Measurements from ENCODE around the gene ZNF608.

ZNF608 gene

DNA sequence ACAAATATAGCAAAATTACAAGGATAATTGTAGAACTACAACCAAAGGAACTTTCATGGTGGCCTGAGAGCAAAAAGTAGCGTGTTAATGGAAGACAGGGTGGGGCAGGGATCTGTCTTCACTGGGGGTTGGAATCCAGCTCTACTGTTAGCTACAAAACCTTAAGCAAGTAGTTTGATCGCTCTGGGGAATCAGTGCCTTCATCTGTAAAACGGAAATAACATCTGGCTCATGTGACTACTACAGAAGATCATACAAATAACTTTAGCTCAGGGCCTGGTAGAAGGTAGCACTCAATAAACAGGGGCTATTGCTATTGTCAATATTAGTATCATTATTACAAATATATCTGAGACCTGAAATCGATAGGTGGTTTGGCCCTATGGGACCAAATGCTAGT is 40.4 kb downstream of the ZNF608 start:
- no peak for ATAC-seq
- TF ChIP-seq ZFP3 (CRISPR knock-in tag; IDR thresholded peaks at IDR 0.05) (0 out of 2 replicates have a peak, but pooled peaks have one; percentile 35), PPARA (CRISPR knock-in tag; IDR thresholded peaks at IDR 0.05; ENCODE audit: borderline replicate concordance) (no peak), ESRRG (CRISPR knock-in tag; IDR thresholded peaks at IDR 0.05) (no peak), ZNF565 (CRISPR knock-in tag; conservative IDR thresholded peaks at IDR 0.05; ENCODE audit: low read depth) (no peak), OSR1 (CRISPR knock-in tag; IDR thresholded peaks at IDR 0.05) (no peak)
- TF ChIP-seq, protein P1, sequence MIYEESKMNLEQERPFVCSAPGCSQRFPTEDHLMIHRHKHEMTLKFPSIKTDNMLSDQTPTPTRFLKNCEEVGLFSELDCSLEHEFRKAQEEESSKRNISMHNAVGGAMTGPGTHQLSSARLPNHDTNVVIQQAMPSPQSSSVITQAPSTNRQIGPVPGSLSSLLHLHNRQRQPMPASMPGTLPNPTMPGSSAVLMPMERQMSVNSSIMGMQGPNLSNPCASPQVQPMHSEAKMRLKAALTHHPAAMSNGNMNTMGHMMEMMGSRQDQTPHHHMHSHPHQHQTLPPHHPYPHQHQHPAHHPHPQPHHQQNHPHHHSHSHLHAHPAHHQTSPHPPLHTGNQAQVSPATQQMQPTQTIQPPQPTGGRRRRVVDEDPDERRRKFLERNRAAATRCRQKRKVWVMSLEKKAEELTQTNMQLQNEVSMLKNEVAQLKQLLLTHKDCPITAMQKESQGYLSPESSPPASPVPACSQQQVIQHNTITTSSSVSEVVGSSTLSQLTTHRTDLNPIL (CRISPR knock-in tag; IDR thresholded peaks at IDR 0.05; ENCODE audit: low read depth) = no peak

DNA sequence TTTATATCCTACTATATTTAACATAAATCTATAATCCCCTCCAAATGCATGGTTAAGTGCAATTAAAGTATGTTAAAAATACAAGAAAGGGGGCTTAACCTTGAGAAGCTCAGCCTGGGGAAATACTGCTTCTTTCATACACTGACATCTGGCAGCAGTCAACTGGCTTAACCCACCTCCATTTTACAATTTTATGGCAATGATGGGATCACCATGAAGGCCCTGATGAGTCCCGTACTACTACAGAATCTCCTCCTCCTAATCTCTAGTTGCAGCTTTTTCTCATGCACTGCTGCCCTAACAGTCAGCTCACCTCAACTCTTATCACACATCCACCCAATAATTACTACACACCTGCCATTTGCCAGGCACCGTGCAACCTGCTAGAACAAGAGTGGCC is 40.9 kb downstream of the ZNF608 start:
- TF ChIP-seq RARB (CRISPR knock-in tag; IDR thresholded peaks at IDR 0.05) = no peak
- TF ChIP-seq, protein P2, sequence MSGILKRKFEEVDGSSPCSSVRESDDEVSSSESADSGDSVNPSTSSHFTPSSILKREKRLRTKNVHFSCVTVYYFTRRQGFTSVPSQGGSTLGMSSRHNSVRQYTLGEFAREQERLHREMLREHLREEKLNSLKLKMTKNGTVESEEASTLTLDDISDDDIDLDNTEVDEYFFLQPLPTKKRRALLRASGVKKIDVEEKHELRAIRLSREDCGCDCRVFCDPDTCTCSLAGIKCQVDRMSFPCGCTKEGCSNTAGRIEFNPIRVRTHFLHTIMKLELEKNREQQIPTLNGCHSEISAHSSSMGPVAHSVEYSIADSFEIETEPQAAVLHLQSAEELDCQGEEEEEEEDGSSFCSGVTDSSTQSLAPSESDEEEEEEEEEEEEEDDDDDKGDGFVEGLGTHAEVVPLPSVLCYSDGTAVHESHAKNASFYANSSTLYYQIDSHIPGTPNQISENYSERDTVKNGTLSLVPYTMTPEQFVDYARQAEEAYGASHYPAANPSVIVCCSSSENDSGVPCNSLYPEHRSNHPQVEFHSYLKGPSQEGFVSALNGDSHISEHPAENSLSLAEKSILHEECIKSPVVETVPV (CRISPR knock-in tag; IDR thresholded peaks at IDR 0.05) = no peak
- no peak for TF ChIP-seq BACH2 (CRISPR knock-in tag; IDR thresholded peaks at IDR 0.05; ENCODE audit: borderline replicate concordance)
- TF ChIP-seq ISL1 (CRISPR knock-in tag; IDR thresholded peaks at IDR 0.05) = no peak
- TF ChIP-seq OSR1 (CRISPR knock-in tag; IDR thresholded peaks at IDR 0.05) = no peak
- TF ChIP-seq ZC3H10 (CRISPR knock-in tag; IDR thresholded peaks at IDR 0.05) = no peak
- no peak for TF ChIP-seq ZNF70 (CRISPR knock-in tag; IDR thresholded peaks at IDR 0.05)
- TF ChIP-seq TCF4 (CRISPR knock-in tag; IDR thresholded peaks at IDR 0.05; ENCODE audit: borderline replicate concordance) = no peak
- no peak for TF ChIP-seq ZFP30 (CRISPR knock-in tag; IDR thresholded peaks at IDR 0.05)
- no peak for TF ChIP-seq PPARA (CRISPR knock-in tag; IDR thresholded peaks at IDR 0.05; ENCODE audit: borderline replicate concordance)
- no peak for TF ChIP-seq SNAI2 (CRISPR knock-in tag; IDR thresholded peaks at IDR 0.05)
- ATAC-seq = no peak

DNA sequence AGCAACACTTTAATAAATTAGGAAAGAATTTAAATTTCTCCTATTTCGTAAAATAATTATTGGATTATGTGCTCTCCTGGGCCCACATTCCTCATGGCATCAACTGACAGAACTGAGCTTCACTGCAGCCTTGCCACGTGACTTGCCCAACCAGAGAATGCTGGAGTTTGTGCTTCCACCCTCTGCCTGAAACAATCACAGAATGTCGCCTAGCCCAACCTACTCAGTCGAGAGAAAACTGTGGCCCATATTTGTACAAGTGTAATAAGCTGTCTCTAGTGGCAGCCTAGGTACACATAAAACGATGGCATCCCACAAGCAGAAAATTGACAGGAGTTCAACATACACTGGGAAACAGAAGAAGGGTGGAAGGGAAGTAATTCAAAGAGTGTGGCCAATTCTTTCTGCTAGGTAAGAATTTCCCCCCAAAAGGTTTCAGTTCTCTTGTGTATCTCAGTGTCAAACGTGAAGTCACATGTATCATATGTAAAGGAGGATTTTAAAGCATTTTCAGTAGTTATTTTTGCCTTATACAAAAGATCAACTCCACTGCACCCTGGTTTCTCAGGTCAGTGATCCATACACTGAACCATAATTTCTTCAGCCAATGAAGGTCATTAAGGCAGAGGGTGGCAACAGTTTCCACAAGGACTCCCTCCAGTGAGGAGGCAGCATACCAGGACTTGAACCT is 41.7 kb downstream of the ZNF608 start:
- no peak for ATAC-seq
- TF ChIP-seq PPARA (CRISPR knock-in tag; IDR thresholded peaks at IDR 0.05; ENCODE audit: borderline replicate concordance) (no peak), OSR1 (CRISPR knock-in tag; IDR thresholded peaks at IDR 0.05) (no peak), RARB (CRISPR knock-in tag; IDR thresholded peaks at IDR 0.05) (no peak), ZNF565 (CRISPR knock-in tag; conservative IDR thresholded peaks at IDR 0.05; ENCODE audit: low read depth) (no peak), ZFP30 (CRISPR knock-in tag; IDR thresholded peaks at IDR 0.05) (no peak), ESRRG (CRISPR knock-in tag; IDR thresholded peaks at IDR 0.05) (no peak), ARNTL (CRISPR knock-in tag; IDR thresholded peaks at IDR 0.05; ENCODE audit: borderline replicate concordance, low read depth) (no peak), GLIS3 (CRISPR knock-in tag; IDR thresholded peaks at IDR 0.05) (no peak), ISL1 (CRISPR knock-in tag; IDR thresholded peaks at IDR 0.05) (no peak), ZFP3 (CRISPR knock-in tag; IDR thresholded peaks at IDR 0.05) (no peak), CSDC2 (CRISPR knock-in tag; IDR thresholded peaks at IDR 0.05) (no peak), ZNF70 (CRISPR knock-in tag; IDR thresholded peaks at IDR 0.05) (no peak), BACH2 (CRISPR knock-in tag; IDR thresholded peaks at IDR 0.05; ENCODE audit: borderline replicate concordance) (no peak), ZC3H10 (CRISPR knock-in tag; IDR thresholded peaks at IDR 0.05) (no peak)
- TF ChIP-seq, protein P3, sequence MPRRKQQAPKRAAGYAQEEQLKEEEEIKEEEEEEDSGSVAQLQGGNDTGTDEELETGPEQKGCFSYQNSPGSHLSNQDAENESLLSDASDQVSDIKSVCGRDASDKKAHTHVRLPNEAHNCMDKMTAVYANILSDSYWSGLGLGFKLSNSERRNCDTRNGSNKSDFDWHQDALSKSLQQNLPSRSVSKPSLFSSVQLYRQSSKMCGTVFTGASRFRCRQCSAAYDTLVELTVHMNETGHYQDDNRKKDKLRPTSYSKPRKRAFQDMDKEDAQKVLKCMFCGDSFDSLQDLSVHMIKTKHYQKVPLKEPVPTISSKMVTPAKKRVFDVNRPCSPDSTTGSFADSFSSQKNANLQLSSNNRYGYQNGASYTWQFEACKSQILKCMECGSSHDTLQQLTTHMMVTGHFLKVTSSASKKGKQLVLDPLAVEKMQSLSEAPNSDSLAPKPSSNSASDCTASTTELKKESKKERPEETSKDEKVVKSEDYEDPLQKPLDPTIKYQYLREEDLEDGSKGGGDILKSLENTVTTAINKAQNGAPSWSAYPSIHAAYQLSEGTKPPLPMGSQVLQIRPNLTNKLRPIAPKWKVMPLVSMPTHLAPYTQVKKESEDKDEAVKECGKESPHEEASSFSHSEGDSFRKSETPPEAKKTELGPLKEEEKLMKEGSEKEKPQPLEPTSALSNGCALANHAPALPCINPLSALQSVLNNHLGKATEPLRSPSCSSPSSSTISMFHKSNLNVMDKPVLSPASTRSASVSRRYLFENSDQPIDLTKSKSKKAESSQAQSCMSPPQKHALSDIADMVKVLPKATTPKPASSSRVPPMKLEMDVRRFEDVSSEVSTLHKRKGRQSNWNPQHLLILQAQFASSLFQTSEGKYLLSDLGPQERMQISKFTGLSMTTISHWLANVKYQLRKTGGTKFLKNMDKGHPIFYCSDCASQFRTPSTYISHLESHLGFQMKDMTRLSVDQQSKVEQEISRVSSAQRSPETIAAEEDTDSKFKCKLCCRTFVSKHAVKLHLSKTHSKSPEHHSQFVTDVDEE (CRISPR knock-in tag; IDR thresholded peaks at IDR 0.05) = no peak
- TF ChIP-seq, protein P4, sequence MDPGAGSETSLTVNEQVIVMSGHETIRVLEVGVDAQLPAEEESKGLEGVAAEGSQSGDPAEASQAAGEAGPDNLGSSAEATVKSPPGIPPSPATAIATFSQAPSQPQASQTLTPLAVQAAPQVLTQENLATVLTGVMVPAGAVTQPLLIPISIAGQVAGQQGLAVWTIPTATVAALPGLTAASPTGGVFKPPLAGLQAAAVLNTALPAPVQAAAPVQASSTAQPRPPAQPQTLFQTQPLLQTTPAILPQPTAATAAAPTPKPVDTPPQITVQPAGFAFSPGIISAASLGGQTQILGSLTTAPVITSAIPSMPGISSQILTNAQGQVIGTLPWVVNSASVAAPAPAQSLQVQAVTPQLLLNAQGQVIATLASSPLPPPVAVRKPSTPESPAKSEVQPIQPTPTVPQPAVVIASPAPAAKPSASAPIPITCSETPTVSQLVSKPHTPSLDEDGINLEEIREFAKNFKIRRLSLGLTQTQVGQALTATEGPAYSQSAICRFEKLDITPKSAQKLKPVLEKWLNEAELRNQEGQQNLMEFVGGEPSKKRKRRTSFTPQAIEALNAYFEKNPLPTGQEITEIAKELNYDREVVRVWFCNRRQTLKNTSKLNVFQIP (CRISPR knock-in tag; IDR thresholded peaks at IDR 0.05; ENCODE audit: borderline replicate concordance, low read depth) = no peak
- TF ChIP-seq, protein P2 (CRISPR knock-in tag; IDR thresholded peaks at IDR 0.05) = no peak
- TF ChIP-seq, protein P1 (CRISPR knock-in tag; IDR thresholded peaks at IDR 0.05; ENCODE audit: low read depth) = no peak
- TF ChIP-seq, protein P5, sequence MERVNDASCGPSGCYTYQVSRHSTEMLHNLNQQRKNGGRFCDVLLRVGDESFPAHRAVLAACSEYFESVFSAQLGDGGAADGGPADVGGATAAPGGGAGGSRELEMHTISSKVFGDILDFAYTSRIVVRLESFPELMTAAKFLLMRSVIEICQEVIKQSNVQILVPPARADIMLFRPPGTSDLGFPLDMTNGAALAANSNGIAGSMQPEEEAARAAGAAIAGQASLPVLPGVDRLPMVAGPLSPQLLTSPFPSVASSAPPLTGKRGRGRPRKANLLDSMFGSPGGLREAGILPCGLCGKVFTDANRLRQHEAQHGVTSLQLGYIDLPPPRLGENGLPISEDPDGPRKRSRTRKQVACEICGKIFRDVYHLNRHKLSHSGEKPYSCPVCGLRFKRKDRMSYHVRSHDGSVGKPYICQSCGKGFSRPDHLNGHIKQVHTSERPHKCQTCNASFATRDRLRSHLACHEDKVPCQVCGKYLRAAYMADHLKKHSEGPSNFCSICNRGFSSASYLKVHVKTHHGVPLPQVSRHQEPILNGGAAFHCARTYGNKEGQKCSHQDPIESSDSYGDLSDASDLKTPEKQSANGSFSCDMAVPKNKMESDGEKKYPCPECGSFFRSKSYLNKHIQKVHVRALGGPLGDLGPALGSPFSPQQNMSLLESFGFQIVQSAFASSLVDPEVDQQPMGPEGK (CRISPR knock-in tag; IDR thresholded peaks at IDR 0.05; ENCODE audit: borderline replicate concordance) = no peak

Data from SK-N-SH treated with all-trans-retinoic acid at 6 μM for 48 hours (cell line).